Activated T-cell treated with anti-CD3 and anti-CD28 coated beads for 4 hours (primary cell): ENCODE data around the gene FRYL.
A peak's percentile ranks its signal among the peaks of the same experiment; 100 is the strongest.
"Not testable (repeated sequence)": the region's sequence is repeated elsewhere in the genome, so short reads cannot be mapped to it uniquely, and the experiment has no call there.

Experiments
- DNase-seq: peaks from one replicate; pipeline ENCODE4 v3.0.0-alpha.2; 2020

FRYL gene

GRCh38 chr4:48779998-48780864 is at the start of gene FRYL:
FRYL (minus strand) TSS chr4:48780279; CDS start chr4:48634410, 145,869 bp downstream.
- peak; percentile 94 for DNase-seq

- no peak for DNase-seq
Measured at GRCh38 chr4:48827622-48828021, 47.5 kb upstream of the FRYL start.

GRCh38 chr4:48821431-48821830 is 41.4 kb upstream of the FRYL start:
- not testable (repeated sequence) for DNase-seq

- no peak for DNase-seq
Measured at GRCh38 chr4:48816971-48817370, 36.9 kb upstream of the FRYL start.

- DNase-seq: not testable (repeated sequence)
Measured at GRCh38 chr4:48816297-48816696, 36.2 kb upstream of the FRYL start.

- no peak for DNase-seq
Measured at GRCh38 chr4:48815483-48815882, 35.4 kb upstream of the FRYL start.

- DNase-seq: no peak
Measured at GRCh38 chr4:48813964-48814363, 33.9 kb upstream of the FRYL start.

- no peak for DNase-seq
Measured at GRCh38 chr4:48812866-48813265, 32.8 kb upstream of the FRYL start.

- no peak for DNase-seq
Measured at GRCh38 chr4:48804584-48805301, 24.7 kb upstream of the FRYL start.

GRCh38 chr4:48801016-48801715 is 21.1 kb upstream of the FRYL start:
- no peak for DNase-seq

- DNase-seq: not testable (repeated sequence)
Measured at GRCh38 chr4:48800155-48800554, 20.1 kb upstream of the FRYL start.

- no peak for DNase-seq
Measured at GRCh38 chr4:48799157-48799556, 19.1 kb upstream of the FRYL start.

- DNase-seq: no peak
Measured at GRCh38 chr4:48798117-48798516, 18.0 kb upstream of the FRYL start.

- DNase-seq: no peak
Measured at GRCh38 chr4:48796927-48797679, 17.0 kb upstream of the FRYL start.

- no peak for DNase-seq
Measured at GRCh38 chr4:48796191-48796926, 16.3 kb upstream of the FRYL start.

- no peak for DNase-seq
Measured at GRCh38 chr4:48795108-48795507, 15.0 kb upstream of the FRYL start.

GRCh38 chr4:48792348-48793006 is 12.4 kb upstream of the FRYL start:
- no peak for DNase-seq

GRCh38 chr4:48791313-48791712 is 11.2 kb upstream of the FRYL start:
- no peak for DNase-seq

GRCh38 chr4:48790561-48790960 is 10.5 kb upstream of the FRYL start:
- DNase-seq: no peak

- DNase-seq: no peak
Measured at GRCh38 chr4:48787056-48787455, 7.0 kb upstream of the FRYL start.

GRCh38 chr4:48786549-48786948 is 6.5 kb upstream of the FRYL start:
- DNase-seq: no peak
